Nephron (organoid): ENCODE results near the gene MAP3K4.

ENCODE experiments used
- H3K27ac Mint-ChIP-seq, 3 experiments: 2 replicates each; pipeline ENCODE4 v1.8.0; 2020; ENCODE audit warnings: mixed read lengths in 3 of 3, mild to moderate bottlenecking in 2 of 3, moderate library complexity in 1 of 3
- H3K27me3 Mint-ChIP-seq: 2 replicates; pipeline ENCODE4 v1.8.0; 2021; ENCODE audit warnings: low read depth, mild to moderate bottlenecking, moderate library complexity, mixed read lengths
- H3K36me3 Mint-ChIP-seq: 2 replicates; pipeline ENCODE4 v1.8.0; 2020; ENCODE audit warnings: low read depth, mixed read lengths
- H3K4me1 Mint-ChIP-seq: 2 replicates; pipeline ENCODE4 v1.8.0; 2020; ENCODE audit warnings: mixed read lengths
- H3K4me3 Mint-ChIP-seq, 3 experiments: 2 replicates each; pipeline ENCODE4 v1.8.0; 2020; ENCODE audit warnings: mild to moderate bottlenecking in 3 of 3, mixed read lengths in 3 of 3, moderate library complexity in 2 of 3
- H3K9me3 Mint-ChIP-seq: 2 replicates; pipeline ENCODE4 v1.8.0; 2020; ENCODE audit warnings: mixed read lengths
- CTCF ChIP-seq, 3 experiments: fragments of 200-600 bp; sonication (generic); IDR thresholded peaks; one replicate each; pipeline ENCODE4 v1.5.0; 2021; ENCODE audit warnings: antibody characterized with exemption in 3 of 3; ENCODE audit not compliant: unreplicated experiment in 3 of 3

MAP3K4 gene

GRCh38 chr6:161038229-161039031 is 46.9 kb downstream of the MAP3K4 start:
- no peaks in the 10 kb centered on the region for H3K27me3 Mint-ChIP-seq
- H3K9me3 Mint-ChIP-seq, result no peaks in the 10 kb centered on the region
- TF ChIP-seq CTCF (IDR thresholded peaks at IDR 0.05; ENCODE audit: unreplicated experiment in 3 of 3), result no peak
- peak overlapping the region in 2 of 3 experiments; percentile 24 to 67 for H3K27ac Mint-ChIP-seq
- H3K4me1 Mint-ChIP-seq, result peaks cover 20% of the 10 kb centered on the region
- no peak overlapping the region for H3K4me3 Mint-ChIP-seq
- H3K36me3 Mint-ChIP-seq, result peaks cover 48% of the 10 kb centered on the region

- H3K36me3 Mint-ChIP-seq, result peaks cover 43% of the 10 kb centered on the region
- no peaks in the 10 kb centered on the region for H3K27me3 Mint-ChIP-seq
- H3K9me3 Mint-ChIP-seq, result no peaks in the 10 kb centered on the region
- peaks cover 14% of the 10 kb centered on the region for H3K4me1 Mint-ChIP-seq
- no peak for TF ChIP-seq CTCF (IDR thresholded peaks at IDR 0.05; ENCODE audit: unreplicated experiment in 3 of 3)
- H3K4me3 Mint-ChIP-seq, result no peak overlapping the region
- no peak overlapping the region for H3K27ac Mint-ChIP-seq
Observed at GRCh38 chr6:161041274-161041673, 49.7 kb downstream of the MAP3K4 start.

- Mint-ChIP-seq H3K27ac (no peak overlapping the region), H3K9me3 (no peaks in the 10 kb centered on the region), H3K27me3 (no peaks in the 10 kb centered on the region), H3K36me3 (peaks cover 35% of the 10 kb centered on the region), H3K4me1 (no peaks in the 10 kb centered on the region), H3K4me3 (no peak overlapping the region)
- no peak for TF ChIP-seq CTCF (IDR thresholded peaks at IDR 0.05; ENCODE audit: unreplicated experiment in 3 of 3)
Observed at GRCh38 chr6:161044335-161044734, 52.8 kb downstream of the MAP3K4 start.

GRCh38 chr6:161048641-161049040 is 57.1 kb downstream of the MAP3K4 start:
- Mint-ChIP-seq H3K9me3 (no peaks in the 10 kb centered on the region), H3K4me1 (no peaks in the 10 kb centered on the region), H3K36me3 (peaks cover 38% of the 10 kb centered on the region), H3K27me3 (no peaks in the 10 kb centered on the region), H3K27ac (peak overlapping the region in 1 of 3 experiments; percentile 68), H3K4me3 (no peak overlapping the region)
- TF ChIP-seq CTCF (IDR thresholded peaks at IDR 0.05; ENCODE audit: unreplicated experiment in 3 of 3), result no peak

- TF ChIP-seq CTCF (IDR thresholded peaks at IDR 0.05; ENCODE audit: unreplicated experiment in 3 of 3), result no peak
- peaks cover 39% of the 10 kb centered on the region for H3K36me3 Mint-ChIP-seq
- no peak overlapping the region for H3K4me3 Mint-ChIP-seq
- H3K27me3 Mint-ChIP-seq, result no peaks in the 10 kb centered on the region
- H3K9me3 Mint-ChIP-seq, result no peaks in the 10 kb centered on the region
- no peak overlapping the region for H3K27ac Mint-ChIP-seq
- no peaks in the 10 kb centered on the region for H3K4me1 Mint-ChIP-seq
Observed at GRCh38 chr6:161050134-161050765, 58.7 kb downstream of the MAP3K4 start.
